Subcutaneous adipose tissue (tissue), 4 donors: ENCODE measurements around the gene ADGRG3. TPM values are rescaled to one million over a fixed set of nuclear protein-coding genes. Genes with fewer than 3 reads are reported as not detected.

Experiments
- CTCF ChIP-seq: fragments of 450-650 bp; IDR thresholded peaks from one replicate; pipeline ENCODE4 v1.5.1; 2016; ENCODE audit warnings: low read depth, mild to moderate bottlenecking, control low read depth, antibody characterized with exemption, moderate library complexity
- total RNA-seq, 4 donors: library from RNA; depleted of rRNA; stranded (reverse); fragments of >200 nt; gene quantifications; one replicate each; pipeline ENCODE4 v1.1.0, GENCODE V29; 2016

The ADGRG3 gene
- total RNA-seq, 4 donors from 2014 or later, result 0.44 to 4.0 (median 2.1) TPM; not detected in 1

DNA sequence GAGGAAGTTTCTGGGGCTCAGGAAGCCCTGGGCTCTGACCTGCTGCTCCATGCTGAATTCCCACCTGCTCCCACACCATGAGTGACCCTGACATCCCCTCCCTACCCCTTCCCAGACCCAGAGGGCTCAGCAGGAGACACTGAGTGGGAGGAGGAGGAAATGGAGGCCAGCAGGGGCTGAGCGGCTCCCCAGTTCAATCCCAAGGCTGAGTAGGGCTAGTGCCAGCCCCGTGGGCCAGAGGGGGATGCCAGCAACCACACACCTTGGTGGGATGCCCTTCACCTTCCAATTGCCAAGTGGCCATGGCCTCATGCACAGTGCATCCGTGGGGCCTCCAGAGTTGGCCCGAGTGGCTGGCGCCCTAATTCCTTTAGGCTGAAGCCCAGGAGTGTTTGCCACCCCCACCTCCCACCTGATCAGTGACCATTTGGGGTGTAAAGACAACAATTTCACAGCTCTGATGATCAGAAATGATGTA lies 1.0 kb upstream of the ADGRG3 start:
- no peak for TF ChIP-seq CTCF

- TF ChIP-seq CTCF, result no peak
These were observed 412 bp upstream of the ADGRG3 start for GRCh38 chr16:57667526-57668262.

DNA sequence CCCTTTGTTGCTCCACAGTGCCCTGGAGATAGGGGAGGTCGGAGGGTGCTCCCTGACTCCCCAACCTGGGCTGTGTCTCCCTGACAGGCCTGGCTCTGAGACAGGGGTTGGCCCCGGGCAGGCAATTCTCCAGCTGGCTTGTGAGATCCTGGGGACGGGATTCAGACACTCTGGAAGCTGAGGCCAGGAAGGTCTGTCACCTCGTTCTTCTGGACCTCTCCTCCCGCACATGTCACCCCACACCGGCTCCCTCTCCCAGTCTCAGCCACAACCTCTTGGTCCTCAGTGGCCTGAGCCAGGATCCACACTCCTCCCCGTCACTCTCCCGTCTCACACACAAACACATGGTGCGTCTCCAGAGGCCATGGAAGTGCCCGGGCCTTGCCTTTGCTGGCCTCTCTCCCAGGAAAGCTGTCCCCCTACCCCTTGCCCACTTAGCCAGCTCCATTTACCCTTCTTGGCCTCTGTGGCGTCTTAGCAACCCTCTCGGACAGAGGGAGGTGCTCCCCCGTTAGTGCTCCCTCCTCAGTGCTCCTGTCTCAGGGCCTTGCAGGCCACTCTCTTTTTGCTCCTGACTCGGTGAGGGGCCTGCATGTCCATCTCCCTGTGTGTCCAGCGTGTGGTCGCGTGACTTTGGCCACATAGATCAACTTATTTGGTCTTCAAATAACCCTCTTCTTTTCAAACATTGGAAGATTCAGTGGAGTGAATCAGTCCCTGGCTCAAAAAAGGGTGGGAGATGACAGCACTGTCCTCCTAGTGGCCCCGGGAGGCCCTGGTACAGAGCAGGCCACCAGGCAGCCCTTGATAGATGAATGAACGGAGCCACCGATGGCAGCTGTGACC lies 747 bp downstream of the ADGRG3 start:
- no peak for TF ChIP-seq CTCF

- TF ChIP-seq CTCF, result no peak
These were observed 1.5 kb downstream of the ADGRG3 start for GRCh38 chr16:57669476-57670162.

DNA sequence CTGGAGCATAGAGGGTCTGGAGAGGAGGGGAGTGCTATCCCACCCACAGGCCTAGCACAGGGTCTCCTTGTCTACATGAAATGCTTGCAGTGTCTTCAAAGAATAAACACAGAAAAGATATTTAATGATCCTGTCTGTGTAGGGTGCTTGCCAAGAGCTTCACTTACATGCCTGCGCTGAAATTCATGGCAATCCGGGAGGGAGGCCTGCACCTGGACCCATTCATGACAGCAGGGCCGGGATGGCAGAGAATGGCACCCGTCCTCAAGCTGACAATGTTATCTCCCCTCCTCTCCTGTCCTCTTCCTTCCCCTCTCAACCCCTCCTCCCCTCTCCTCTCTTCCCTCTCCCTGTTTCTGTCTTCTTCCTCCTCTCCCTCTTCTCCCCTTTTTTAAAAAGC lies 2.1 kb downstream of the ADGRG3 start:
- no peak for TF ChIP-seq CTCF

DNA sequence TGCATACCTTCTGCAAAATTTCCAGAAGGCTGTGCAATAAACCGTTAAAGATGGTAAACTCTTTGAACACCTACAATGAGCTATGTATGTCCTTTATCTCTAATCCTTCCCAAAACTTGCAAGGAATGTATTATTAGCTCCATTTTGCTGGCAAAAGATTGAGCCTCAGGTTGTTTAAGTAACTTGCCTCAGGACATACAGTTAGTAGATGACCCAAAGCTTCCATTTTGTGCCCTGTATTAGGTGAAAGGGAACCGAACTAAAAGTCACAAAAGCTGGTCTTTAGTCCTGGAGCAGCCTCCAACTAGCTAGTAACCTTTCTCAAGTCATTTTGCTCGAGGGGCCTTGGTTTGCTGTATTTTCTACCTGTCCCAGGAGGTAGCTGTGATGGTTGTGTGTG lies 4.3 kb downstream of the ADGRG3 start:
- no peak for TF ChIP-seq CTCF

DNA sequence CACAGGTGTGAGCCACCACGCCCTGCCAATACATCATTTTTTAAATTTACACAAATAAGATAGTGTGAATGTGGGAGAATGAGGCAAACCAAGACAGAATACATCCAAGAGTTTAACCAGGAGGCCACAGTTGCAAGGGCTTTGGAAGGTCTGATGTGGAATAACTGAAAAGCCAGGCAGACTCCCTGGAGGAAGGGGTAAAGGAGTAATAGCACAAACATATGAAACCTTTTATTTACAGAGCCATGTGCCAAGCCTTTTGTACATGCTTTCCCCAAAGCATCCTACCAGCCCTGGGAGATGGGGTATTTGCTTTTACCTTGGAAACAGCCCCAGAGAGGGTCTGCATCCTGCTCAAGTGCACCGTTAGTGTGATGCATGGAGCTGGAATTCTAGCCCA lies 4.7 kb downstream of the ADGRG3 start:
- no peak for TF ChIP-seq CTCF
